Measurements from ENCODE around the gene ONECUT3. TPM values are rescaled to one million over a fixed set of nuclear protein-coding genes. Genes with fewer than 3 reads are reported as not detected.

The ONECUT3 gene
- total RNA-seq, 1 donor from 2014 or later: 6.3 TPM

Other genes with a start within 250 kb of the ONECUT3 start
- 4.4 TPM for gene ADAMTSL5, start 240.5 kb upstream of the ONECUT3 start, total RNA-seq
- gene PLK5, start 229.4 kb upstream of the ONECUT3 start, total RNA-seq: 0.89 TPM
- 58.6 TPM for gene MEX3D, start 185.2 kb upstream of the ONECUT3 start, total RNA-seq
- gene MBD3, start 160.6 kb upstream of the ONECUT3 start, total RNA-seq: 82.8 TPM
- 254 TPM for gene UQCR11, start 148.0 kb upstream of the ONECUT3 start, total RNA-seq
- gene TCF3, start 100.9 kb upstream of the ONECUT3 start, total RNA-seq: 83.0 TPM
- gene ATP8B3, start 58.8 kb downstream of the ONECUT3 start, total RNA-seq: 2.9 TPM
- gene REXO1, start 95.0 kb downstream of the ONECUT3 start, total RNA-seq: 39.2 TPM
- gene KLF16, start 110.1 kb downstream of the ONECUT3 start, total RNA-seq: 23.2 TPM
- gene ABHD17A, start 132.0 kb downstream of the ONECUT3 start, total RNA-seq: 85.2 TPM
- 10.6 TPM for gene ADAT3, start 151.9 kb downstream of the ONECUT3 start, total RNA-seq
- 89.3 TPM for gene SCAMP4, start 151.9 kb downstream of the ONECUT3 start, total RNA-seq
- gene CSNK1G2, start 187.7 kb downstream of the ONECUT3 start, total RNA-seq: 77.5 TPM